ENCODE data around the gene KLHDC4. TPM values are rescaled to one million over a fixed set of nuclear protein-coding genes. Genes with fewer than 3 reads are reported as not detected.

KLHDC4 gene
- total and polyA plus RNA-seq, 2 donors (not counting 1 experiment from before 2014, with no cell fraction given), result 51.3 to 90.8 TPM

DNA sequence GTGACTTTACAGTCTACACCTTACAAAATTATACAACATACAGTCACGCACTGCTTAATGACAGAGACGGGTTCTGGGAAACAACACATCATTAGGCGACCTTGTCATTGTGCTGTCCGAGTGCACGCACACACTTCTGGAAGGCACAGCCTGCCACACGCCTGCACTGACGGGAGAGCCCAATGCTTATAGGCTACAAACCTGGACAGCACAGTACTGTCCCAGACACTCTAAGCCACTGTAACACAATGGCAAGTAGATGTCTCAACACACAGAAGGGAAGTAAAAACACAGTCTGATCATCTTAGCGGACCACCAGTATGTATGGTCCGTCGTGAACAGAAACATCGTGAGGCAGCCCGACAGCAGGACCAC lies 29.8 kb downstream of the KLHDC4 start:
- Histone ChIP-seq H3K4me2 (replicated peaks; ENCODE audit: low read depth, low read length, poor library complexity, severe bottlenecking) (no peak overlapping the region), H4K20me1 (ENCODE audit: control insufficient read depth, insufficient read depth, low read length, poor library complexity, severe bottlenecking) (peaks cover 19% of the 10 kb centered on the region), H3K36me3 (replicated peaks in 1 of 2; ENCODE audit: control extremely low read depth in 1 of 2, control insufficient read depth in 1 of 2, extremely low read depth in 1 of 2, insufficient read depth in 2 of 2, low read length in 1 of 2) (peaks cover 5 to 35% of the 10 kb centered on the region in 2 experiments), H3K9ac (ENCODE audit: low read length) (no peak overlapping the region), H3K27me3 (replicated peaks in 1 of 4; ENCODE audit: control extremely low read depth in 1 of 4, control insufficient read depth in 3 of 4, insufficient read depth in 4 of 4, low read length in 3 of 4) (no peaks in the 10 kb centered on the region), H2AFZ (ENCODE audit: insufficient read depth, low read depth, low read length, poor library complexity, severe bottlenecking) (no peak overlapping the region), H3K4me1 (ENCODE audit: control insufficient read depth in 2 of 2, insufficient read depth in 2 of 2, low read length in 2 of 2) (no peaks in the 10 kb centered on the region), H3K9me3 (ENCODE audit: control extremely low read depth in 1 of 3, control insufficient read depth in 2 of 3, insufficient read depth in 1 of 3, low read length in 2 of 3) (no peaks in the 10 kb centered on the region), H3K27ac (ENCODE audit: low read length in 2 of 2) (no peak overlapping the region), H3K4me3 (ENCODE audit: control extremely low read depth in 1 of 5, extremely low read depth in 1 of 5, insufficient read depth in 1 of 5, low read depth in 2 of 5, low read length in 4 of 5) (no peak overlapping the region), H3K79me2 (ENCODE audit: control insufficient read depth, insufficient read depth, low read length) (peaks cover 29% of the 10 kb centered on the region)
- H3K4me1 Mint-ChIP-seq, result no peaks in the 10 kb centered on the region
- TF ChIP-seq, protein P1, sequence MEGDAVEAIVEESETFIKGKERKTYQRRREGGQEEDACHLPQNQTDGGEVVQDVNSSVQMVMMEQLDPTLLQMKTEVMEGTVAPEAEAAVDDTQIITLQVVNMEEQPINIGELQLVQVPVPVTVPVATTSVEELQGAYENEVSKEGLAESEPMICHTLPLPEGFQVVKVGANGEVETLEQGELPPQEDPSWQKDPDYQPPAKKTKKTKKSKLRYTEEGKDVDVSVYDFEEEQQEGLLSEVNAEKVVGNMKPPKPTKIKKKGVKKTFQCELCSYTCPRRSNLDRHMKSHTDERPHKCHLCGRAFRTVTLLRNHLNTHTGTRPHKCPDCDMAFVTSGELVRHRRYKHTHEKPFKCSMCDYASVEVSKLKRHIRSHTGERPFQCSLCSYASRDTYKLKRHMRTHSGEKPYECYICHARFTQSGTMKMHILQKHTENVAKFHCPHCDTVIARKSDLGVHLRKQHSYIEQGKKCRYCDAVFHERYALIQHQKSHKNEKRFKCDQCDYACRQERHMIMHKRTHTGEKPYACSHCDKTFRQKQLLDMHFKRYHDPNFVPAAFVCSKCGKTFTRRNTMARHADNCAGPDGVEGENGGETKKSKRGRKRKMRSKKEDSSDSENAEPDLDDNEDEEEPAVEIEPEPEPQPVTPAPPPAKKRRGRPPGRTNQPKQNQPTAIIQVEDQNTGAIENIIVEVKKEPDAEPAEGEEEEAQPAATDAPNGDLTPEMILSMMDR (IDR thresholded peaks at IDR 0.05), result no peak
- no peak for TF ChIP-seq EZH2 (IDR thresholded peaks at IDR 0.05; ENCODE audit: borderline replicate concordance, insufficient read depth, low read depth, low read length, poor library complexity, severe bottlenecking)
- intact Hi-C loops (cut with micrococcal nuclease), result no loop called here
- no peak overlapping the region for H3K4me3 Mint-ChIP-seq
- ChIA-PET CTCF (interaction anchor here (0.7 kb wide), 1 partner anchor 40 kb away, joined by 3 read pairs; no protein-coding TSS in a partner anchor), POLR2A (no interaction called here)
- 94% methylated on average over 12 of the region's 12 CpGs for WGBS (ENCODE audit: insufficient coverage)
- H3K27me3 Mint-ChIP-seq, result no peaks in the 10 kb centered on the region
- H3K27ac Mint-ChIP-seq, result no peak overlapping the region
- ATAC-seq (ENCODE audit: low read depth), result no peak
- no peak for DNase-seq
- no peaks in the 10 kb centered on the region for H3K9me3 Mint-ChIP-seq (ENCODE audit: insufficient read depth)

DNA sequence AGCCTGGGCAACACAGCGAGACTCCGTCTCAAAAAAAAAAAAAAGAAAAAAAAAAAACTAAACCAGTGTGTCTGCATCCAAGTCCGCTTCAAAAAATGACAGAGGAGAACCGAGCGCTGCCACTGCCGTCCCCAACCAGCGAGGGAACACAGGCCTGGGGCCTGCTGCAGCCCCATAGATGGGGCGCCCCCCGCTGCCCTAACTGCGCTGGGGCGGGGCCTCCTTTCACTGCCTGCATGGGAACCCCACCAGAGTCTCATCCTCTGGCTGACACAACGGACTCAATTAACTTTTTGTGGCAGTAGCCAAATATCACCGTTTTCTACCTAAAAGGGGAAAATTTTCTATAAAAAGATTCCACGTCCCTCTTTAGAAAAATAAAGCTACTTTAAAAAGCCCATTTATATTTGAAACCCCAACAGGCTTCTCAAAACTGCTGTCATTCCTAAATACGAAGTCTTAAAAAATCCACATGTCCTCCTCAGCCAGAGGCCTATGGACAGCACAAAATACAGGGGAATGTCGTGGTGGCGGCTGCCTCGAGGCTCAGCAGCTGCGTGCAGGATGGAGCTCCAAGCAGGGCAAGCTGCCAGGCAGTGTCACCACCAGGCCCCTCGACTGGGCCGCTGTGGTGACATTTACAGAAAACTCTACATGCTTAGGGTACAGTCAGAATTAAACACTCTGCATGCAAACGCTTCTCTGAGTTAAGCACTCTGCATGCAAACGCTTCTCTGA lies 30.3 kb downstream of the KLHDC4 start:
- no peak overlapping the region for H3K9ac ChIP-seq (ENCODE audit: low read length)
- Mint-ChIP-seq H3K27me3 (no peaks in the 10 kb centered on the region), H3K4me3 (no peak overlapping the region), H3K9me3 (ENCODE audit: insufficient read depth) (no peaks in the 10 kb centered on the region), H3K4me1 (no peaks in the 10 kb centered on the region), H3K27ac (no peak overlapping the region)
- H3K27ac ChIP-seq (ENCODE audit: low read length in 2 of 2), result no peak overlapping the region
- TF ChIP-seq EZH2 (IDR thresholded peaks at IDR 0.05; ENCODE audit: borderline replicate concordance, insufficient read depth, low read depth, low read length, poor library complexity, severe bottlenecking), result no peak
- TF ChIP-seq, protein P1 (IDR thresholded peaks at IDR 0.05), result no peak
- H3K79me2 ChIP-seq (ENCODE audit: control insufficient read depth, insufficient read depth, low read length), result peaks cover 23% of the 10 kb centered on the region
- POLR2A ChIA-PET, result no interaction called here
- H2AFZ ChIP-seq (ENCODE audit: insufficient read depth, low read depth, low read length, poor library complexity, severe bottlenecking), result no peak overlapping the region
- peaks cover 5 to 31% of the 10 kb centered on the region in 2 experiments for H3K36me3 ChIP-seq (replicated peaks in 1 of 2; ENCODE audit: control extremely low read depth in 1 of 2, control insufficient read depth in 1 of 2, extremely low read depth in 1 of 2, insufficient read depth in 2 of 2, low read length in 1 of 2)
- WGBS (ENCODE audit: insufficient coverage), result 94% methylated on average over 13 of the region's 23 CpGs
- no peak for ATAC-seq (ENCODE audit: low read depth)
- H3K27me3 ChIP-seq (replicated peaks in 1 of 4; ENCODE audit: control extremely low read depth in 1 of 4, control insufficient read depth in 3 of 4, insufficient read depth in 4 of 4, low read length in 3 of 4), result no peaks in the 10 kb centered on the region
- intact Hi-C loops (cut with micrococcal nuclease), result no loop called here
- CTCF ChIA-PET, result interaction anchor here (0.7 kb wide), 1 partner anchor 39 kb away, joined by 3 read pairs; no protein-coding TSS in a partner anchor
- peaks cover 15% of the 10 kb centered on the region for H4K20me1 ChIP-seq (ENCODE audit: control insufficient read depth, insufficient read depth, low read length, poor library complexity, severe bottlenecking)
- H3K4me2 ChIP-seq (replicated peaks; ENCODE audit: low read depth, low read length, poor library complexity, severe bottlenecking), result no peak overlapping the region
- no peak overlapping the region for H3K4me3 ChIP-seq (ENCODE audit: control extremely low read depth in 1 of 5, extremely low read depth in 1 of 5, insufficient read depth in 1 of 5, low read depth in 2 of 5, low read length in 4 of 5)
- H3K4me1 ChIP-seq (ENCODE audit: control insufficient read depth in 2 of 2, insufficient read depth in 2 of 2, low read length in 2 of 2), result no peaks in the 10 kb centered on the region
- H3K9me3 ChIP-seq (ENCODE audit: control extremely low read depth in 1 of 3, control insufficient read depth in 2 of 3, insufficient read depth in 1 of 3, low read length in 2 of 3), result no peaks in the 10 kb centered on the region
- no peak for DNase-seq

Measured in B cell (primary cell).